ENCODE measurements around the gene ARHGEF28.

The ARHGEF28 gene

GRCh38 chr5:73862796-73863195, 236.8 kb downstream of the ARHGEF28 start:
- DNase-seq: no peak

DNA sequence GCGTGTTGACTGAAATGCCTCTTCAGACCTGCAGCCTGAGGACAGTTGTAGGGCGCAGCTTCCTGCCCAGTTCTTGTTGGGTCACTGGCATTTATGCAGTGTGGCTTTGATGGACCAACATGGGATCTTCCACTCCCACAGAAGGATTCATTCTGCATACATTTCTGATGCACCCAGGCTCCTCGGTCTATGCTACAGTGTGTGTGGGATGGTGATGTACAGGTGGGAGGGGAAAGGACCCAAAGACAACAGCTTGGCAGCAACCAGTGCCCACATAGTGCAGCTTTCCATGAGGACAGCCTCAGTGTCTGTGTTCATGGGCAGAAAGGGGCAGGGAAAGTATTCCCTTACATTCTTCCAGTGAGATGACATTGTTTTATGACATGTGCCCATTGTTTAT, 237.9 kb downstream of the ARHGEF28 start:
- DNase-seq: no peak

DNA sequence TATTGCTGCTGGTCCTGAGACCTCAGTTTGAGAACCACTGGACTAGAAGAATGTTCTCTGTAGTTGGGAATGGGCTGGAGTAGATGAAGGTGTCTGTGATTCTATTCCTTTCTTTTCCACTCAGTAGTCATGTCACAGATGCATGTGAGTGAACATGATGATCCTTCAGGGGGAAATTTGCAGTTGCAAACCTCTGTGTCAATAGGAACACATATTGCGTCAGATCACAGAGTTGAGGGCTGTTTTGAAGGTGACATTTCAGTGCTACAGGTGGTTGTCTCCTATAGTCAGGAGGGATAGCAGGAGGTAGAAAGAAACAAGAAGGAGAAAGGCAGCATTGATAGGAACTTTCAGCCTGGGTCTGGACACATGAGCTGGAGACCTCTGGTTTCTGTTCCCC, 239.3 kb downstream of the ARHGEF28 start:
- no peak for DNase-seq

DNA sequence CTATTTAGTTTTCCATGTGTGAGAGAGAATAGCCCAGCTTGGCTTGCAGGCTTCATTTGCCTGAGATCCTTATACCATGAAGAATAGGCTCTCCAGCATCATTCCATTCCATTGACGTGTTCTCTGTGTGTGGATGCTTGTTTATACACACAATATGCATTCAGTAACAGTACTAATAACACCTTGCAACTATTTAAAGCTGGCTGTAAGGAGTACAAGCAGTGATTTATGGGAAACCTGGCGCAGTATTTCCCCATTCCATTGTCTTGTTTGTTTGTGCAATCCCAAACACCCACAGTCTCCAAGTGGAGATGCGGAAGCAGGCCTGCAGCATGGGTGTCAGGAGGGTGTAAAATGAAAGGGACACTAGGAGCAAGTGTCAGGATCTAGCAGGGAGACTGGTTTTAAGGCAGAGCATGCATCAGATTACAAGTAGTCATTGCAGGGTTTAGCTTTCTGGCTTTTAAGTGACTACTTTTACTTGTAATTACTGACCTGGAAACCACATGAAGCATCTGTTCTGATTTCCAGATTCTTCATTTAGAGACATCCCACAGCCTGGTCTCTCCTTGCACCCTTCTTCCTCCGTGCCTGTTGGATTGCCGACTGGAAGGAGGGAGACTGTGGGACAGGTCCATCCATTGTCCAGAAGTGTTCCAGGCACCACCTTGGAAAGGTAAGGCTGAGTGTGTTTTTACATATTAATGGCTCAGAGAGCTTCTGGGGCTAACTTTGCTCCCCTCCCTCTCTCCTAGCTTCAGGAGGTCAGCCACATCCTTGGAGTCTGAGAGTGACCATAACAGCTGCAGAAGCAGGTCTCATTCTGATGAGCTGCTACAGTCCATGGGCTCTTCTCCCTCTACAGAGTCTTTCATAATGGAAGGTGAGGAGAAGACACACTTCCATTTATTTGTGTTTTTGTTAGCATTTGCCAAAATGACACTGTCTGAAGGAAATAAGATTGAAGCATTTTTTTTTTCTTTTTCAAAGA, 241.6 kb downstream of the ARHGEF28 start:
- DNase-seq: no peak

GRCh38 chr5:73883646-73884045, 257.6 kb downstream of the ARHGEF28 start:
- DNase-seq: no peak

- DNase-seq: no peak
Measured at GRCh38 chr5:73887688-73888087, 261.7 kb downstream of the ARHGEF28 start.

GRCh38 chr5:73890569-73890968, 264.6 kb downstream of the ARHGEF28 start:
- no peak for DNase-seq

DNA sequence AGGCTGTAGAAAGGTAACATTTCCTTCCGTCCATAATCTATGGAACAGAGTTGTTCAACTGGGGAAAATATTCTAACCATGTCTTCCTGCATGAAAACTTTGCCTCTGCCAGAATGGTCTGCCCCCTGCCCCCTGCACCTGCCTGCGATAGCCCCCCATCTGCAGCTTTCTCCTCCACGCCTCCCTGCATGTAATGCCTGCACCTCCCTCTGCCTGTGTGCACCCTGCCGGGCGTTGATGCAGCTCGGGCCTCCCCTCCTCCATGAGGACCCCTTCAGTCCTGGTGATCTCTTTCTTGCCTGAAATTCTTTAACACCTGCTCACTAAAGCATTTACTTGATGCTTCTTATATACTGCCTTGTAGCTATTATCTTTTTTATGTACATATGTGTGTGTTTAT, 266.2 kb downstream of the ARHGEF28 start:
- no peak for DNase-seq

DNA sequence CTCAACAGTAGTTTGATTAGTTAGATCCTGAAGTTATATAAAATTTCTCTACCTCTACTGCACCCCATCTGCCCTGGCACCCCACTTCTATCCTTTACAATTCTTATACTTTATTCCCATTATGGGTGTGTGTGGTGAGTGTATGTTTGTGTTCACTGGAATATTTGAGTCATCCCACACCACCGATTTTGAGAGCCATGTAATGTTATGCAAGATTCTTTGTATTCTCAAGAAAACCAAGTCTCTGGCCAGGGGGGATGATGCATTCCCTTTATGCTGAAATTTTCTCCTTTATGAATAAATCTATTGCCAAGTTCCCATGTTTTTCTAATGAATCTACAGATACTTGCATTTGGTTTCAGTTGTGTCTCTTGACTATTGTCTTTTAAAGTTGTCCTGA, 266.8 kb downstream of the ARHGEF28 start:
- no peak for DNase-seq

DNA sequence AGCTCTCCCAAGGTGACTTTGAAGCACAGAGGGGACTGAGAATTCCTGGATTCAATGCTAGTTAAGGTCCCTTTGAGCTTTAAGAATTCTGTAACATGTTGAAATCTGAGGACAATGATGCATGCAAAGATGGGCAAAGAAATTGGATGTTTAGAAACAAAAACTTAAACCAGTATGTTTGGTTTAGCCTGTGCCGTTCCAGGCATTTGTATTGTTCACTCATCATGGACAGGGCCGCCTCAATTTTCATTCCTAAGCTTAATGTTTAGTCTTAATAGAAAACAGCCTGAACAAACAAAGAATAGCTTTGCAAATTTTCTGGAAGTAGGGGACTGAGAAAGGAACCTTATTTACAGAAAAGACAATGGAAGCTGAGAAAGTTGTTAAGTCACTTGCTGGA, 267.8 kb downstream of the ARHGEF28 start:
- DNase-seq: no peak

DNA sequence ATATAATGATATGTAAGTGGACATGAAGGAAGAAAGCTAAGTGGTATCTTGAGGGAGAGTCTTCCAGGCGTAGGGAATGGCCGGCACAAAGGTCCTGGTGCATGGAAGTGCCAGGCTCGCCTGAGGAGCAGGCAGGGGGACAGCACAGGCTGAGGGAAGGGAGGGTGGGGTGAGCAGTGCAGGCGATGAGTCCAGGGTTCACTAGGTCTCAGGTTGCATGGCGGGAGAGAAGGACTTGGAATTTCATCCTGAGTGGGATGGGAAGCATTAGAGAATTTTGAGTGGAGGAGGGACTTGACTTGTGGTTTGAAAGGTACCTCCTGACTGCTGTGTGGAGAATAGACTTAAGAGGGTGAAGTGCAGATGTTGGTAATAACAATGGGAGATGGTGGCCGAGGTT, 268.9 kb downstream of the ARHGEF28 start:
- no peak for DNase-seq

GRCh38 chr5:73895471-73895870, 269.5 kb downstream of the ARHGEF28 start:
- no peak for DNase-seq

DNA sequence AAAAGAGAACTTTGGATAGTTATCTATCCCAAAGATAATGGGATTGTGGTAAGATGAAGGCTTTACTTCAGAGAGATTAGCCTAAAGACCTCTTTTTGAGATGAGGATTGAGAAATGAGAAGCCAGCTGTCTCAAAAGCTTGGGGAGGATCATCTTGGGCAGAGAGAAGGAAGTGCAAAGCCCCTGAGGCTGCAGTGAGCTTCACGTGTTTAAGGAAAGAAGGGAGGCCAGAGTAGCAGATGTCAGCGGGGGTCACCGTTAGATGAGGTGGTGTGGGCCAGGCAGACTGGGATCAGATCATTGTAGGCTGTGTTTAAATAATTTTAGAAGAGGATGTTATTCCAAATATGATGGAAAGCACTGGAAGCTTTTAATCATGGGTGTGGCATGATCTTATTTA, 270.1 kb downstream of the ARHGEF28 start:
- DNase-seq: no peak

- no peak for DNase-seq
Measured at GRCh38 chr5:73896668-73897067, 270.7 kb downstream of the ARHGEF28 start.

DNA sequence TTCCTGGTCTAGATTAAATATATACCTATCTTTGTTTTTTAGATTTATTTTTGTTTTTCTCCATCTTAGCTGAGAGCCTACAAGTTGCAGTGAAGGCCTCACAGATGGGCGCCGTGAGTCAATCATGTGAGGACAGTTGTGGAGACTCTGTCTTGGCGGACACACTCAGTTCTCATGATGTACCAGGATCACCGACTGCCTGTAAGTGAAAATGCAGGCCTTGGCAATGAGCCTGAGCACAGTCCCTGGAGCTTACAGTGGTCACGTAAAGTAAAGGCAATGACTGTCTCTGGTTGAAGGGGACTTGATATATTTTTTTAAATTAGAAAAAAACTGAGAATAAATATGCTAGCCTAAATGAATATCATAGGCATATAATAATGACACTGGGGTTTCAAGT, 271.9 kb downstream of the ARHGEF28 start:
- DNase-seq: no peak

- DNase-seq: no peak
Measured at GRCh38 chr5:73899055-73899454, 273.1 kb downstream of the ARHGEF28 start.

DNA sequence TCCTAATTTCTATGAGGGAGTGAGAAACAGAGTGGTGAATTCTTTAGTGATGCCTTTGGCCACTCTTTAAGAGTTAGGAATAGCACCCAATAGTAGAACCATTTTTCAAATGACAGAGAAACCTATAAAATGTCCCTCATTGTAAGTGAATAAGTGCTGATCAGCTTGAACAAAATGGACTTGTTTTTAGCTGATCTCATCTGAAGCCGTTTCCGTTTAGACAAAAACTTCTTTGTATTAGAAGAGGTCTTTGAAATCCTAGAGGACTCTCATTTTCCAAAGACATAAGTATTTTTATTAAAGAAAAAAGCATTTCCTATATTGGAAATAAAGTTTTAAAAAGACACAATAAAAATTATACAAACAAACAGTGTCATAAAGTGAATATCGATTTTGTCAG, 273.9 kb downstream of the ARHGEF28 start:
- no peak for DNase-seq

DNA sequence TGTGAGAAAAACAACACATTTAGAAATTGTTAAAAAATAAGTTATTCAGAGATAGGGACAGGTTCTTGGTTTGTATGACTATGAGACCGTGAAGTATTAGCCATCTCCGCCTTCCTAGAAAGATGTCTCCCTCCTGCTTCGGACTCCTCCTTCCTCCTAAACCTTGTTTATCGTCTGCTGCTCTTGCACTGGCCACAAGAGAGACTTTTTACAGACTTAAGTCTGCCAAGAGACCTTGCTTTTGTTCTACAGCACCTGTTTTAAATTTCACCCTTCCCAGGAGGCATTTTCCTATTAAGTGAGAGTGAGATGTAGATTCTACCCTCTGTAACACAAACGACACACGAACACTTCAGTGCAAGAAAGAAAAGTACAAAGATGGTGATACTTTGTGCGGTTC, 274.6 kb downstream of the ARHGEF28 start:
- no peak for DNase-seq

DNA sequence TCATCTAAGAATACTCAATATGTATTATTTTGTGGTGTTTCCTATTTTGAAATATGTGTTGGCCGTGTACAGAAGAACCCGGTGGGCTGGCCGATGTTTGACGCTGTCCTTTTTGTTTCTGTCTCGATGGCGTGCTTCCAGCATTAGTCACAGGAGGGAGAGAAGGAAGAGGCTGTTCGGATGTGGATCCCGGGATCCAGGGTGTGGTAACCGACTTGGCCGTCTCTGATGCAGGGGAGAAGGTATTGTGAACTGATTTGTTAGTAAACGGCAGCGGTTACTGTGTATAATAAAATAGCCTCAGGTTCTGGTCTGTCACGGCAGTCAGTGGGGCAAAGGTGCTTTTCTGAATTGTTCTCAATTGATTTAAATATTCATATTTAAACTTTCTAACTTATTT, 275.0 kb downstream of the ARHGEF28 start:
- no peak for DNase-seq

GRCh38 chr5:73901455-73901854, 275.5 kb downstream of the ARHGEF28 start:
- no peak for DNase-seq

GRCh38 chr5:73902327-73903051, 276.5 kb downstream of the ARHGEF28 start:
- DNase-seq: no peak

- no peak for DNase-seq
Measured at GRCh38 chr5:73903169-73903568, 277.2 kb downstream of the ARHGEF28 start.

- no peak for DNase-seq
Measured at GRCh38 chr5:73906277-73906676, 280.3 kb downstream of the ARHGEF28 start.

DNA sequence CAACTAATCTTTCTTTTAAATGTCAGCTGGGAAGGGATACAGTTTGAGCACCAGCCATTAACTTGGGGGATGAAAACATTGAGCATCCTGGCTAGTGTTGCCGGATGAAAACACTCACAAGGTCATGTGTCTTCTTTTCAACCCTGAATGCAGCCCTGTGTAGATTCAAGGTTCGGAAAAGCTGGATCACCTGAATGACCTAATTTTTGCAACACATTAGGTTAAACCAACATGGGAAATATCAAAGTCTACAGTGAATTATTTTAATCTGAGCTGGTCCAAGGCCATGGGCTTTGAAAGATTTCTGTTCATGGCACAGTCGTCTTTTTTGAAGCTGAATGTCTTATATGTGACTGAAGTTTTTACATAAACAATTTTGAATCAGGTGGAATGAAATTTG, 281.2 kb downstream of the ARHGEF28 start:
- DNase-seq: no peak

Measured in NCI-H187 (cell line).